Neuronal stem cell (in vitro differentiated cells): ENCODE data around the gene PRKD1.

ENCODE experiments used
- DNase-seq: peaks from one replicate; pipeline ENCODE4 v3.0.0-alpha.2; 2013; ENCODE audit warnings: low spot score
- H2AFZ ChIP-seq: one replicate; pipeline ENCODE4 v1.6.1; 2013; ENCODE audit warnings: mild to moderate bottlenecking, low read length, inconsistent platforms
- H2AK5ac ChIP-seq: 2 replicates; pipeline ENCODE4 v1.6.1; 2013; ENCODE audit warnings: low read depth, mild to moderate bottlenecking, inconsistent platforms, low read length, moderate library complexity, mixed read lengths
- H2BK120ac ChIP-seq: 2 replicates; pipeline ENCODE4 v1.6.1; 2013; ENCODE audit warnings: low read depth, mild to moderate bottlenecking, inconsistent platforms, low read length, moderate library complexity, mixed read lengths
- H2BK12ac ChIP-seq: one replicate; pipeline ENCODE4 v1.6.1; 2013; ENCODE audit warnings: low read length, inconsistent platforms
- H2BK15ac ChIP-seq: 2 replicates; pipeline ENCODE4 v1.6.1; 2013; ENCODE audit warnings: mild to moderate bottlenecking, low read length, inconsistent platforms, mixed read lengths
- H2BK5ac ChIP-seq: one replicate; pipeline ENCODE4 v1.6.1; 2013; ENCODE audit warnings: inconsistent platforms, mild to moderate bottlenecking, low read length, moderate library complexity
- H3K14ac ChIP-seq: one replicate; pipeline ENCODE4 v1.6.1; 2013; ENCODE audit warnings: low read length, inconsistent platforms
- H3K18ac ChIP-seq: 2 replicates; pipeline ENCODE4 v1.6.1; 2013; ENCODE audit warnings: low read length, inconsistent platforms
- H3K23ac ChIP-seq: 2 replicates; pipeline ENCODE4 v1.6.1; 2013; ENCODE audit warnings: low read depth, mild to moderate bottlenecking, mixed read lengths, low read length, inconsistent platforms; ENCODE audit not compliant: poor library complexity
- H3K27ac ChIP-seq: replicated peaks from 3 replicates; pipeline ENCODE4 v1.5.1; 2013; ENCODE audit warnings: low read length, inconsistent platforms
- H3K27me3 ChIP-seq, 3 experiments: 2 replicates each; pipeline ENCODE4 v1.6.1; 2013; ENCODE audit warnings: low read length in 3 of 3, mild to moderate bottlenecking in 2 of 3, inconsistent platforms in 1 of 3, low read depth in 1 of 3, mixed read lengths in 1 of 3, moderate library complexity in 1 of 3; ENCODE audit not compliant: control insufficient read depth in 3 of 3, insufficient read depth in 3 of 3
- H3K36me3 ChIP-seq, 2 donors: replicated peaks in 1 of 2; 2 replicates each; pipeline ENCODE4 v1.6.1; 2013; ENCODE audit warnings: low read length in 2 of 2; ENCODE audit not compliant: control insufficient read depth in 2 of 2, insufficient read depth in 2 of 2
- H3K4ac ChIP-seq: 2 replicates; pipeline ENCODE4 v1.6.1; 2013; ENCODE audit warnings: inconsistent platforms, mild to moderate bottlenecking, low read length, moderate library complexity
- H3K4me1 ChIP-seq, 2 donors: 1 replicate in 1 of 2; 2 replicates in 1 of 2; pipeline ENCODE4 v1.6.1; 2013; ENCODE audit warnings: low read length in 2 of 2, low read depth in 1 of 2; ENCODE audit not compliant: control insufficient read depth in 2 of 2, insufficient read depth in 1 of 2
- H3K4me2 ChIP-seq: one replicate; pipeline ENCODE4 v1.6.1; 2013; ENCODE audit warnings: mild to moderate bottlenecking, low read length, inconsistent platforms; ENCODE audit not compliant: insufficient read depth, poor library complexity, severe bottlenecking
- H3K4me3 ChIP-seq, 2 donors: 2 replicates each; pipeline ENCODE4 v1.5.1; 2013; ENCODE audit warnings: low read length in 2 of 2, mild to moderate bottlenecking in 2 of 2, inconsistent platforms in 1 of 2, moderate library complexity in 1 of 2
- H3K79me1 ChIP-seq: one replicate; pipeline ENCODE4 v1.6.1; 2013; ENCODE audit warnings: low read depth, mild to moderate bottlenecking, inconsistent platforms, low read length, moderate library complexity
- H3K9ac ChIP-seq: one replicate; pipeline ENCODE4 v1.6.1; 2013; ENCODE audit warnings: mild to moderate bottlenecking, low read depth, low read length, inconsistent platforms; ENCODE audit not compliant: poor library complexity
- H3K9me3 ChIP-seq, 2 donors: replicated peaks in 1 of 2; 2 replicates each; pipeline versions ENCODE3 to v1.6.1; 2013; ENCODE audit warnings: low read length in 2 of 2, mild to moderate bottlenecking in 2 of 2, inconsistent platforms in 1 of 2, low read depth in 1 of 2, mixed read lengths in 1 of 2, moderate library complexity in 1 of 2; ENCODE audit not compliant: control insufficient read depth in 2 of 2, insufficient read depth in 1 of 2
- H4K8ac ChIP-seq: one replicate; pipeline ENCODE4 v1.6.1; 2013; ENCODE audit warnings: low read depth, mild to moderate bottlenecking, inconsistent platforms, low read length, moderate library complexity
- H4K91ac ChIP-seq: one replicate; pipeline ENCODE4 v1.6.1; 2013; ENCODE audit warnings: low read length, low read depth, mild to moderate bottlenecking, inconsistent platforms; ENCODE audit not compliant: poor library complexity
- WGBS, 2 donors: extraction: QIAGEN DNeasy Blood & Tissue Kit; methylation state at CpG; one replicate each; pipeline ENCODE4 v1.1.7; 2013; ENCODE audit warnings: missing lambda C conversion rate in 2 of 2, mixed read lengths in 1 of 2; ENCODE audit not compliant: insufficient read length in 2 of 2, insufficient replicate concordance in 1 of 2; ENCODE audit errors: extremely low coverage in 2 of 2; 5-methylcytosine and 5-hydroxymethylcytosine counted together

PRKD1 gene

GRCh38 chr14:29757711-29758233, 169.9 kb downstream of the PRKD1 start:
- no peak overlapping the region for H3K18ac ChIP-seq
- no peaks in the 10 kb centered on the region for H3K4me1 ChIP-seq
- H3K9me3 ChIP-seq: no peaks in the 10 kb centered on the region
- no peak overlapping the region for H3K27ac ChIP-seq
- H2BK12ac ChIP-seq: no peak overlapping the region
- H3K4me2 ChIP-seq: no peak overlapping the region
- no CpG with 5 or more reads among the region's 3 CpGs for WGBS, 2 donors
- no peaks in the 10 kb centered on the region for H3K79me1 ChIP-seq
- H3K9ac ChIP-seq: no peak overlapping the region
- no peak overlapping the region for H3K4ac ChIP-seq
- no peak overlapping the region for H2BK15ac ChIP-seq
- no peak overlapping the region for H3K14ac ChIP-seq
- no peaks in the 10 kb centered on the region for H3K36me3 ChIP-seq
- H2BK120ac ChIP-seq: no peak overlapping the region
- no peak overlapping the region for H2BK5ac ChIP-seq
- no peak overlapping the region for H3K23ac ChIP-seq
- no peak overlapping the region for H3K4me3 ChIP-seq
- H3K27me3 ChIP-seq: no peaks in the 10 kb centered on the region
- H2AK5ac ChIP-seq: no peak overlapping the region
- no peak overlapping the region for H4K91ac ChIP-seq
- DNase-seq: no peak
- H4K8ac ChIP-seq: no peak overlapping the region
- H2AFZ ChIP-seq: no peak overlapping the region

- Histone ChIP-seq H3K27ac (no peak overlapping the region), H3K18ac (no peak overlapping the region), H3K79me1 (no peaks in the 10 kb centered on the region), H3K14ac (no peak overlapping the region), H2AFZ (no peak overlapping the region), H3K4ac (no peak overlapping the region), H3K4me1 (no peaks in the 10 kb centered on the region), H3K36me3 (no peaks in the 10 kb centered on the region), H2BK5ac (no peak overlapping the region), H2BK120ac (no peak overlapping the region), H3K9me3 (no peaks in the 10 kb centered on the region), H4K91ac (no peak overlapping the region), H3K4me3 (no peak overlapping the region), H3K4me2 (no peak overlapping the region), H2BK15ac (no peak overlapping the region), H3K9ac (no peak overlapping the region), H4K8ac (no peak overlapping the region), H2BK12ac (no peak overlapping the region), H3K27me3 (no peaks in the 10 kb centered on the region), H2AK5ac (no peak overlapping the region), H3K23ac (no peak overlapping the region)
- DNase-seq: no peak
- no CpG with 5 or more reads among the region's 1 CpG for WGBS, 2 donors
These were observed 170.4 kb downstream of the PRKD1 start for GRCh38 chr14:29757188-29757680.

DNA sequence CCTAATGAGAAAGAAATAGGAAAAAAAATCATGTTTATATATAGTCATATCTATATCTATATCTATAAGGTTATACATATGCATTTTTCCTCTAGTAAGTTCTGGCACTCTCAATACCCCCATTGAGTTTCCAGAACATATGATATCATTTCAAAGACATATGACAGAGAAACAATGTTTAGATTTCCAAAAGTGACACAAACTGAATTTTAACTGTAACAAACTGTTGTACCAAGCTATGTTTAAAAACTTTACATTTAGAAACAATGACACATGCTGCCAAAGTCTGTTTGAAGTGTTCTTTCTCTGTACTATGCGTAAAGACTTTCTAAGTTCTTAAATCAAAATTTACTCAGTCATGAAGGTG, 171.6 kb downstream of the PRKD1 start:
- H3K27me3 ChIP-seq: no peaks in the 10 kb centered on the region
- no peak overlapping the region for H4K91ac ChIP-seq
- no peak overlapping the region for H2AFZ ChIP-seq
- H3K36me3 ChIP-seq: no peaks in the 10 kb centered on the region
- no peaks in the 10 kb centered on the region for H3K4me1 ChIP-seq
- H3K18ac ChIP-seq: no peak overlapping the region
- H3K27ac ChIP-seq: no peak overlapping the region
- no peak overlapping the region for H3K4me2 ChIP-seq
- H3K14ac ChIP-seq: no peak overlapping the region
- H3K23ac ChIP-seq: no peak overlapping the region
- DNase-seq: no peak
- no peak overlapping the region for H2BK5ac ChIP-seq
- H3K9ac ChIP-seq: no peak overlapping the region
- no peak overlapping the region for H2BK120ac ChIP-seq
- WGBS, 2 donors: no CpG with 5 or more reads among the region's 1 CpG
- H2AK5ac ChIP-seq: no peak overlapping the region
- no peak overlapping the region for H3K4ac ChIP-seq
- no peak overlapping the region for H3K4me3 ChIP-seq
- no peak overlapping the region for H2BK12ac ChIP-seq
- no peaks in the 10 kb centered on the region for H3K79me1 ChIP-seq
- H4K8ac ChIP-seq: no peak overlapping the region
- no peaks in the 10 kb centered on the region for H3K9me3 ChIP-seq
- H2BK15ac ChIP-seq: no peak overlapping the region

GRCh38 chr14:29755311-29756018, 172.2 kb downstream of the PRKD1 start:
- Histone ChIP-seq H3K4me2 (no peak overlapping the region), H3K9ac (no peak overlapping the region), H4K91ac (no peak overlapping the region), H3K27ac (no peak overlapping the region), H2BK15ac (no peak overlapping the region), H2AFZ (no peak overlapping the region), H3K4me1 (no peaks in the 10 kb centered on the region), H3K4me3 (no peak overlapping the region), H2AK5ac (no peak overlapping the region), H2BK120ac (no peak overlapping the region), H3K36me3 (no peaks in the 10 kb centered on the region), H2BK5ac (no peak overlapping the region), H3K23ac (no peak overlapping the region), H3K79me1 (no peaks in the 10 kb centered on the region), H3K18ac (no peak overlapping the region), H3K4ac (no peak overlapping the region), H3K14ac (no peak overlapping the region), H4K8ac (no peak overlapping the region), H3K27me3 (no peaks in the 10 kb centered on the region), H2BK12ac (no peak overlapping the region), H3K9me3 (no peaks in the 10 kb centered on the region)
- DNase-seq: no peak
- WGBS, 2 donors: no CpG with 5 or more reads among the region's 4 CpGs
